SH-SY5Y (cell line): Measurements from ENCODE around the gene PKIB.

Source experiments
- GATA2 ChIP-seq: IDR thresholded peaks from 2 replicates; pipeline ENCODE4 v1.6.1; 2011; ENCODE audit warnings: mild to moderate bottlenecking, low read depth, low read length
- GATA3 ChIP-seq: IDR thresholded peaks from 2 replicates; pipeline ENCODE4 v1.6.1; 2011; ENCODE audit warnings: low read depth, mild to moderate bottlenecking, low read length, moderate library complexity

DNA sequence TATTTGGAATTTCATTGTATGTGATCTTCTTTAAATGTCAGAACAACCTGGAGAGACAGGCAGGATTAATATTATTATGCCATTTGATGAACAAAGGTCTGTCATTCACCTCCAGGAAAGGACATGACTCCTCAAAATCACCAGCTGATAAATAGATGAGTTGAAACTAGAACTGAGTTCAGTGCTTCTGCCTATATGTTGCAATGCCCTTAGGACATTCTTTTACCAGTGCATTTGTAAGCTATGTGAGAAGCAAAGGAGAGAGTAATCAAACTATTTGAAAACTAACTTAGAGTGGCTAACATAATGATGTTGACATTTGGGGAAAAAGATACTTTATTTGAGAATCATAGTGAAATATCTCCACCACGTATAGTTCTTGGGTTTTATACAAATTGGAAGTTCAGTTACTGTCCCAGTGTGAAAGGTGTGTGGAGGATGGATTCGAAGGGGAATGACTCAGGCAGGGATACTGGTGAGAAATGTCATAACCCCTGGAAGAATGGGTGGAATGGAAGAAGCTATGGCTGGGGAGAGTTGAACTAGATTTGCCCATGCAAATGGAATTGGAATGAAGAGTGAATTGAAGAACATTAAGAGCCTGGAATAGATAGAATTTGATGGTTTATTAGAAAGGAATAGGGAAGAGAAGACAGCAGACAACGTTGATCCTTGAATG lies 21.5 kb downstream of the PKIB start:
- TF ChIP-seq GATA2 (no peak), GATA3 (no peak)
